ENCODE data around the gene DCLK2.

DCLK2 gene

GRCh38 chr4:150115851-150116250 is 37.6 kb downstream of the DCLK2 start:
- DNase-seq, result no peak

- DNase-seq, result no peak
Observed at GRCh38 chr4:150116506-150116905, 38.3 kb downstream of the DCLK2 start.

- DNase-seq, result peak in 8 of 56 donors; percentile 8 to 55 (median 25)
Observed at GRCh38 chr4:150117094-150117493, 38.8 kb downstream of the DCLK2 start.

- no peak for DNase-seq
Observed at GRCh38 chr4:150117629-150118028, 39.4 kb downstream of the DCLK2 start.

- no peak for DNase-seq
Observed at GRCh38 chr4:150119492-150119891, 41.2 kb downstream of the DCLK2 start.

DNA sequence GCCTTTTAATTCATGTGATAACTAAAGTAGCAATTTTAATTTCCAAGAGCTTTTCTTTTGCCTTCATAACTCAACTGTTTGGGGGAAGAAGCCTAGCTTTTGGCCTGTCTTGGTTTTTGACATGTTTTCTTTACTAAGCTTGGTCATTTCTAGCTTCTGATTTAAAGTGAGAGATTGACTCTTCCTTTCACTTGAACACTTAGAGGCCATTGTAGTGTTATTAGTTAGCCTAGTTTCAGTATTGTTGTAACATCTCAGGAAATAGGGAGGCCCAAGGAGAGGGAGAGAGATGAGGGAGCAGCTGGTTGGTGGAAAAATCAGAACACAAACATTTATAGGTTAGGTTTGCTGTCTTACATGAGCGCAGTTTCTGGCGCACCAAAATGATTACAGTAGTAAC is 44.8 kb downstream of the DCLK2 start:
- DNase-seq, result no peak

DNA sequence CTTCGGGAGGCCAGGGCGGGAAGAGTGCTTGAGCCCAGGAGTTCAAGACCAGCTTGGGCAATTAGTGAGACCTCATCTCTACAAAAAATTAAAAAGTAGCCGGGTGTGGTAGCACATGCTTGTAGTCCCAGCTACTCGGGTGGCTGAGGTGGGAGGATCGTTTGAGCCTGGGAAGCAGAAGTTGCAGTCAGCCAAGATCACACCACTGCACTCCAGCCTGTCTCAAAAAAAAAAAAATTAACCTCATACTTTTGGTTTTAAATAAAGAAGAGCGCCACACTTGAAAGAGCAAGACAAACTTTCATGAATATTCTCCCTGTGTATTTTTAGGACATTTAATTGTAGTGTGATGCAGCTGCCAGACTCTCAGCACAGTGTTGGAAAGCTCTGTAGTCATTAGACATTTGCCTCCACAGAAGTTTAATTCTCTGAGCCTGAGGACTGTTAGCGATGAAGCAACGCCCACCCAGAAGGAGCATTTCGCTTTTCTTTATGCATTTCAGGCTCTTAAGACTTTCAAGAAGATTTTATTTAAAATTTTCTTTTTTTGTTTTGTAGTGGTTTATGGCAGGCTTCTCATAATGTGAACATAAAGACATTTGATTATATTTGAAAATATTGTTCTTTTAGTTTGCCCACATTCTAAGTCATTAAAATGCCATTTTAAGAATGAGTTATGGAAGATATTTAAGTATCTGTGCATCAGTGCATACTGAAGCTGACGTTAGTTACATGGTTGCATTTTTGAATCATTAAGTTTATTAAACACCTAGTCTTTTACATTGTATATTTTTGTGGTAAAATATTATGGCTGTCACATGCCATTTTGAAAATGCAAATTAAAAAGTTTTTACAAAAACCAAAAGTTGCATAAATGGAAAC is 45.8 kb downstream of the DCLK2 start:
- peak in 5 of 56 donors; percentile 21 to 40 (median 32) for DNase-seq

GRCh38 chr4:150126201-150126863 is 48.1 kb downstream of the DCLK2 start:
- no peak for DNase-seq

DNA sequence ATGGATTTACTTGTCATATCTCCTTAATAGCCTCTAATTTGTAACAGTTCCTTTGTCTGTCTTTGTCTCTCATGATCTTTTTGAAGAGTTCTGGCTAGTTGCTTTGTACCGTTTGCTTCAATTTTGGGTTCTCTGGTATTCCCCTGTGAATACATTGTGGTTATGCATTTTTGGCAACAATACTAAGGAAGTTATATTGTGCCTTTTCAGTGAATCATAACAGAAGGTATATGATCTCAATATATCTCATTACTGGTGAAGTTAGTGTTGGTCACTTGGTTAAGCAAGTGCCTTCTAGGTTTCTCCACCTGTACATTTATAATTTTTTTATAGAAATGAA is 48.6 kb downstream of the DCLK2 start:
- DNase-seq, result no peak

DNA sequence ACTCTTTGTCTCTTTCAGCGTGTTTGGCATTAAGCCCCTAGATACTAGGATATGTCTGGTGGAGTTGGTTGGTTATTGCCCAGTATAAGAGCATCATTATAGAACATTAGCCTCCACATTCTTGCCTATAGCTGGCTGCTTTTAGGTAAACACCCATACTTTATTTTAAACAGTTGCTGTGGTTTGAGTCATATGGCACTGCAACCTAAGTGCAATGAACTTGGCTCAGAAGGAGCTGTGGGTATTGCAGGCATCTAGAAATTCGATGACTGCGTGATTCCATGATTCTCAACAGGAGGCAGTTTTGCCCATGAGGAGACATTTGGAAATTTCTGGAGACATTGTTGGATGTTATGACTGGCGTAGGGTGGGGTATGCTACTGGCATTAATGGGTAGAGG is 49.5 kb downstream of the DCLK2 start:
- DNase-seq, result no peak

DNA sequence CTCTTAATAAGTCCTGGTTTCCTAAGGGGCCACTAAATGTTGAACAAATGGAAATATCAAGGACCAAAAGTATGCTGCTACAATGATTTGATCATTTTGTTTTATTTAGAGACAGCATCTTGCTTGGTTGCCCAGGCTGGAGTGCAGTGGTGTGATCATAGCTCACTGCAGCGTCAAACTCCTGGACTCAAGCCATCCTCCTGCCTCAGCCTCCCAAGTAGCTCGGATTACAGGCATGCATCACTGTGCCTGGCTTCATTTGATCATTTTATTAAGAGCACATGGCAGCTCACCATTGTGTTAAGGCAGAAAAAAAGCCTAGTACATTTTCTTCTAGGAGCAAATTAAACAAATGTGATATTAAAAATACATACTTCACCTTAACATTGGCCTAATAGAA is 52.7 kb downstream of the DCLK2 start:
- DNase-seq, result peak in 2 of 56 donors; percentile 17 to 21

- DNase-seq, result no peak
Observed at GRCh38 chr4:150131581-150132228, 53.5 kb downstream of the DCLK2 start.

GRCh38 chr4:150133605-150134004 is 55.4 kb downstream of the DCLK2 start:
- no peak for DNase-seq

DNA sequence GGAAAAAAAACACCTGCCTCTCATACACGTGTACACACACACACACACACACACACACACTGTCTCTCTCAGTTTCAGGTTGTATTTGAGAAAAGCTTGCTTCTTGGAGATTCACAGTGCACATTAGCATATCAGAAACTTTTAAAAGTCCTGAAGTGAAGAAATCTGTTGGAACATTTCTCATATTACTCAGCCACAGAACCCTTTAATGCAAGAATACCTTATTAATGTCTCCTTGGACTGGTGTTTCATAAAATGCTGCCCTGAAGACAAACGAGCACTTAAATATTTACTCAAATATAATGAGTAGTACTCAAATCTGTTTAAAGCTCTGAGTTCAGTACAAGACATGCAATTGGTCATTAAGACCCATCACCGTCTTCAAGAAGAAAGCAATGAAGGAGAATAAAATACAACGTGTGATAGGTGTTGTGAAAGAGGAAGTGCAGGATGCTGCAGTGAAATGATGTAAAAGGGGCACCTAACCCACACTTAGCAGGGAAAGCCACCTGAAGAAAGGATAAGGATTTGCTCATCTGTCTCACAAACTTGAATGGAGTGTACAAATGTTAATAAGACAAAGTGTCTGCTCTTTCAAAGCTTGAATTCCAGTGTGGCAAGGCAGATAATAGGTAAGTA is 57.0 kb downstream of the DCLK2 start:
- no peak for DNase-seq

DNA sequence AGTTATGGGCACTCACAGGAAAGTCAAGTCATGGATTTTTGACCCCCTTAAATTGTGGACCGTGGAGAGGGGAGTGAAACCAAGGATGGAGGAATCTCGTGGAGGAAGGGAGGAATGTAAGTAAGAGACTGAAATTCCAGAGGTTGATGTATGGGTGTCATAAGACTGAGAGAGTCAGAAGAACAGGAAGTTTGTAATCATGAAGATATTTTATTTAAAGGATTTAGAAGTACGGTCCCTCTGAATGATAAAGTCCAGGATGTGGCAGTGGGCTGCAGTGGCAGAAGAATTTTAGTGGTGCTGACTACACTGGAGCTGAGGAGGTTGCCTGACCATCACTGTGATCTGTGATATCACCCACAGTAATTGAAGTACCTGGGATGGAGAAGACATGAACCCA is 57.8 kb downstream of the DCLK2 start:
- no peak for DNase-seq

DNA sequence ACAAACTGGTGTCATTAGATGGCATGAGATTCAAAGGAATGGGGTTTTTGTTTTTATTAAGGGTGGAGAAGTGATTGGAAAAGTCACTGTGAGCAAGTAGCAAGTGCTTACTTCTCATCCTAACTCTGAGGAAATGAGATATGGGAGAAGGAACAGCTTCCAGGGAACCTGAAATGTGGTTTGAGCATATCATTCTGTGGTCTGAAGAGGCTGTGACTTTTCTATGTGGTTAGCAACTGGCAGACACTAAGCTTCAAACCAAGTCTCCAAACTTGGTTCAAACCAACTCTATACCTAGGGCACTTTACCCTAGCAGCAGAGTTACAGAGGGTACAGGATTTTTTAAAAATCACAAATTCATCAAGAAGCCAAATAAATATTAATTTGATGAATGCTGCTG is 58.2 kb downstream of the DCLK2 start:
- DNase-seq, result no peak

DNA sequence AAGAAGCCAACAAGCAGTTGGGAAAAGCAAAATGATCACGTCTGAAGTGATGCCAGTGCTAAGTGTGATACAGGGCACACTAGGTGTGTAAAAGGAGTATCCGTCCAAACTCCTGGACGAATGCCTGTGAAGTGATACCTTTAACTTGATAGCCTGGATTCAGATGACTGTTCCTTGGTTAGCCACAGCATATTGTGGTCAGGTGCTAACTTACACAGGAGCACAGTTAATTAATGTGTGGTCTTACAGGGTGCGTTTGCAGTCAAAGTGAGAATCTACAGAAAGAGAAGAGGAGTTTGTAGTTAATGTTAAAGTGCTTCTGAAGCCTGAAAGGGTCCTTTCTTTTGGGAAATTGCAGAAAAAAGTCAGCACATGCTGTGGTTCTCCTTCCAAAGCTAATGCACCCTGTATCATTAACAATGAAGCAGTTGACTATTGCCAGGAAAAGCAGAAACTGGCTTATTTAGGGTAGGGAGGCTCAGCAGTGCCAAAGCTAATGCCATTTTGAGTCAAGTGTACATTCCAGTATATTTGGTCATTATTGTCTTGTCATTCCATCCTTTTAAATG is 61.1 kb downstream of the DCLK2 start:
- no peak for DNase-seq

DNA sequence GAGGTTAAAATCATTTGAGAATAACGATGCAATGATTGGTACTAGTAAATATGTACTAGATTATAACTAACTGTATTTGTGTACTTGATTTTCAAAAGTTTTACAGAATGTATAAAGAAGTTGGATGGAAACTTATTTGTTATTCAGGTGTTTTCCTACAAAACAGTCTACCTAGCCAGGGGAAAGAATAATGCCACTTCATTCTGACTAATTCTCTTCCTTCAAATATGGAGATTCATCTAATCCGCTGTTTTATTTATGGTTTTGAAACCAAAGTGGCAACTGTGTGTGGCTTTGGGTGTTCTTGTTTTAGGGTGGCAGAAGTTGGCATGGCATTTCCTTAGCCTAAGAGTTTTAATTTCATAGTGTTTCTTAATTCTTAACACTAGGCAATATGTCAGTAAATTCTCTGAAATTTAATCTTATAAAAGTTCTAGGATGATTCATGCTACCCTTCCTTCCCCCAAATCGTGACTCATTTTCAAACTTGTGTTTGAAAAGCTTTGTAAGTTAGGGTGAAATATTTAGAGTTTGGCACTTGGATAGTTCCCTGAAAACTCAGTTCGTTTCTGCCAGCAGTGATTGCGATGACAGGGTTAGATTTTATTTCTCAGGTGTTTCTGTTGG is 62.6 kb downstream of the DCLK2 start:
- peak in 1 of 56 donors; percentile 5 for DNase-seq

- DNase-seq, result no peak
Observed at GRCh38 chr4:150141756-150142155, 63.5 kb downstream of the DCLK2 start.

DNA sequence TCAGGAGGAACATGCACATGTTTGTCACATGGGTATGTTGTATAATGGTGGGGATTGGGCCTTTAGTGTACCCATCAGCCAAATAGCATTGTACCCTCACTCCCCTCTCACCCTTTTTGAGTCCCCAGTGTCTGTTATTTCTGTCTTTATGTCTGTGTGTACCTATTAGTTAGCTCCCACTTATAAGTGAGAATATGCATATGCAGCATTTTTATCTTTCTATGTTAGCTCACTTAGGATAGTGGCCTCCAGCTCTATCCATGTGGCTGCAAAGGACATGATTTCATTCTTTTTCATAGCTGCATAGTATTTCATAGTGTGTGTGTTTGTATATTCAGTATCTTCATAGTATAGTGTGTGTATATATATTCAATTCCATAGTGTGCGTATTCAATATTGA is 64.6 kb downstream of the DCLK2 start:
- no peak for DNase-seq
